ENCODE measurements around the gene KAZN.

- TF ChIP-seq CTCF (conservative IDR thresholded peaks at IDR 0.05; ENCODE audit: low read length) (no peak), EZH2phosphoT487 (IDR thresholded peaks at IDR 0.05; ENCODE audit: borderline replicate concordance) (no peak)
Measured at GRCh38 chr1:14733779-14734140, 135.3 kb downstream of the KAZN start.
